A673 (cell line): Measurements from ENCODE around the gene COMMD2. TPM values are rescaled to one million over a fixed set of nuclear protein-coding genes. Genes with fewer than 3 reads are reported as not detected.

Source experiments
- BruUV-seq: library from RNA; stranded (reverse); fragments of 400-500 nt; replicated peaks from 2 replicates; lab custom pipeline; 2021; lab: Mats Ljungman, UMichigan
- CTCF ChIA-PET: fragments of 300-600 bp; sonication (Branson Sonifier 250); formaldehyde crosslinking; loops from one replicate; lab custom pipeline; 2022; ENCODE audit warnings: antibody characterized with exemption; lab: Charles Lee
- POLR2A ChIA-PET: fragments of 300-600 bp; sonication (Branson Sonifier 250); formaldehyde crosslinking; loops from one replicate; lab custom pipeline; 2022; ENCODE audit warnings: antibody characterized with exemption; ENCODE audit not compliant: low non-redundant PET; lab: Charles Lee
- DNase-seq: peaks from one replicate; pipeline ENCODE4 v3.0.0-alpha.2; 2015; ENCODE audit warnings: low spot score
- H3K27ac ChIP-seq: fragments of 200-600 bp; sonication (generic); 2 replicates; pipeline ENCODE4 v1.5.1; 2016; ENCODE audit warnings: mixed run types, low read depth, mild to moderate bottlenecking, mixed read lengths, antibody characterized with exemption, low read length; ENCODE audit not compliant: poor library complexity, severe bottlenecking
- H3K27me3 ChIP-seq: fragments of 200-600 bp; sonication (generic); replicated peaks from 2 replicates; pipeline ENCODE4 v1.6.1; 2017; ENCODE audit warnings: mixed run types, low read depth, mild to moderate bottlenecking, mixed read lengths, antibody characterized with exemption, low read length; ENCODE audit not compliant: insufficient read depth, poor library complexity
- H3K36me3 ChIP-seq: fragments of 200-600 bp; sonication (generic); 2 replicates; pipeline ENCODE4 v1.6.1; 2016; ENCODE audit warnings: mixed run types, mild to moderate bottlenecking, mixed read lengths, antibody characterized with exemption, low read length; ENCODE audit not compliant: insufficient read depth, poor library complexity, severe bottlenecking
- H3K4me1 ChIP-seq: fragments of 200-600 bp; sonication (generic); 2 replicates; pipeline ENCODE4 v1.6.1; 2017; ENCODE audit warnings: mixed run types, mild to moderate bottlenecking, mixed read lengths, antibody characterized with exemption, low read length; ENCODE audit not compliant: insufficient read depth, poor library complexity, severe bottlenecking
- H3K4me3 ChIP-seq: fragments of 200-600 bp; sonication (generic); 2 replicates; pipeline ENCODE4 v1.5.1; 2016; ENCODE audit warnings: low read depth, mixed run types, mild to moderate bottlenecking, mixed read lengths, low read length; ENCODE audit not compliant: poor library complexity, severe bottlenecking
- H3K9me3 ChIP-seq: fragments of 200-600 bp; sonication (generic); 2 replicates; pipeline ENCODE4 v1.6.1; 2016; ENCODE audit warnings: mixed run types, low read depth, mild to moderate bottlenecking, mixed read lengths, antibody characterized with exemption, low read length; ENCODE audit not compliant: poor library complexity, severe bottlenecking
- CTCF ChIP-seq: fragments of 300-800, 200-600 bp; sonication (generic); conservative IDR thresholded peaks from 2 replicates; pipeline ENCODE4 v1.5.1; 2017; ENCODE audit warnings: low read depth, mild to moderate bottlenecking, antibody characterized with exemption, low read length, moderate library complexity, mixed read lengths
- EZH2 ChIP-seq: fragments of 200-600 bp; sonication (generic); IDR thresholded peaks from 2 replicates; pipeline ENCODE4 v1.6.1; 2017; ENCODE audit warnings: borderline replicate concordance, low read depth, mild to moderate bottlenecking, mixed read lengths, antibody characterized with exemption, low read length; ENCODE audit not compliant: poor library complexity, severe bottlenecking
- intact Hi-C: fragments of 100-400 bp; cut with micrococcal nuclease; formaldehyde crosslinking; loops from one replicate; pipeline ENCODE4 v1.10.0; 2022; ENCODE audit not compliant: unreplicated experiment
- total RNA-seq: library from RNA; stranded (reverse); gene quantifications from 2 replicates; pipeline ENCODE4 v1.2.3, GENCODE V29; 2021

Gene COMMD2
- total RNA-seq, 1 experiment from 2014 or later = 51.6 TPM

- ChIA-PET CTCF (no interaction called here), POLR2A (no interaction called here)
- no peak overlapping the region for H3K27ac ChIP-seq
- H3K36me3 ChIP-seq = peaks cover 16% of the 10 kb centered on the region
- intact Hi-C loops = no loop called here
- TF ChIP-seq CTCF (no peak), EZH2 (no peak)
- DNase-seq = no peak
- no peak overlapping the region for H3K4me3 ChIP-seq
- H3K4me1 ChIP-seq = no peaks in the 10 kb centered on the region
- no peaks in the 10 kb centered on the region for H3K9me3 ChIP-seq
- H3K27me3 ChIP-seq = no peaks in the 10 kb centered on the region
- BruUV-seq = no TSS peak
Observed at GRCh38 chr3:149736953-149737205, 15.4 kb downstream of the COMMD2 start.

- Histone ChIP-seq H3K4me1 (no peaks in the 10 kb centered on the region), H3K9me3 (no peaks in the 10 kb centered on the region), H3K36me3 (peaks cover 13% of the 10 kb centered on the region), H3K4me3 (no peak overlapping the region), H3K27me3 (no peaks in the 10 kb centered on the region), H3K27ac (no peak overlapping the region)
- POLR2A ChIA-PET = no interaction called here
- no peak for TF ChIP-seq CTCF
- TF ChIP-seq EZH2 = no peak
- DNase-seq = no peak
- intact Hi-C loops = no loop called here
- no TSS peak for BruUV-seq
- CTCF ChIA-PET = no interaction called here
Observed at GRCh38 chr3:149736175-149736952, 15.9 kb downstream of the COMMD2 start.

GRCh38 chr3:149732234-149732633 is 20.1 kb downstream of the COMMD2 start:
- CTCF ChIA-PET = no interaction called here

More at GRCh38 chr3:149732234-149732633, 20.1 kb downstream of the COMMD2 start:
- Histone ChIP-seq H3K27me3 (no peaks in the 10 kb centered on the region), H3K9me3 (no peaks in the 10 kb centered on the region), H3K4me3 (no peak overlapping the region), H3K4me1 (no peaks in the 10 kb centered on the region), H3K27ac (no peak overlapping the region), H3K36me3 (no peaks in the 10 kb centered on the region)
- POLR2A ChIA-PET = no interaction called here
- no peak for TF ChIP-seq CTCF
- no peak for TF ChIP-seq EZH2
- intact Hi-C loops = no loop called here
- no TSS peak for BruUV-seq
- DNase-seq = no peak
